ENCODE measurements around the gene SMOC2.

The SMOC2 gene

GRCh38 chr6:168581236-168581635 is 140.3 kb downstream of the SMOC2 start:
- DNase-seq: no peak

- DNase-seq: no peak
Measured at GRCh38 chr6:168581706-168582105, 140.7 kb downstream of the SMOC2 start.

GRCh38 chr6:168582571-168582981 is 141.6 kb downstream of the SMOC2 start:
- DNase-seq: no peak

- DNase-seq: no peak
Measured at GRCh38 chr6:168583126-168583525, 142.1 kb downstream of the SMOC2 start.

GRCh38 chr6:168583821-168584220 is 142.8 kb downstream of the SMOC2 start:
- no peak for DNase-seq

GRCh38 chr6:168584249-168584648 is 143.3 kb downstream of the SMOC2 start:
- no peak for DNase-seq

GRCh38 chr6:168584671-168585070 is 143.7 kb downstream of the SMOC2 start:
- no peak for DNase-seq

- DNase-seq: no peak
Measured at GRCh38 chr6:168585441-168585840, 144.5 kb downstream of the SMOC2 start.

GRCh38 chr6:168589275-168589674 is 148.3 kb downstream of the SMOC2 start:
- DNase-seq: no peak

- DNase-seq: no peak
Measured at GRCh38 chr6:168590406-168590805, 149.4 kb downstream of the SMOC2 start.

GRCh38 chr6:168596344-168596743 is 155.4 kb downstream of the SMOC2 start:
- DNase-seq: no peak

- DNase-seq: no peak
Measured at GRCh38 chr6:168597471-168597875, 156.5 kb downstream of the SMOC2 start.

- no peak for DNase-seq
Measured at GRCh38 chr6:168598251-168599117, 157.5 kb downstream of the SMOC2 start.

- DNase-seq: no peak
Measured at GRCh38 chr6:168599118-168599494, 158.1 kb downstream of the SMOC2 start.

- no peak for DNase-seq
Measured at GRCh38 chr6:168599769-168600330, 158.9 kb downstream of the SMOC2 start.

- DNase-seq: no peak
Measured at GRCh38 chr6:168600381-168600780, 159.4 kb downstream of the SMOC2 start.

- DNase-seq: no peak
Measured at GRCh38 chr6:168601111-168601510, 160.1 kb downstream of the SMOC2 start.

GRCh38 chr6:168601546-168601945 is 160.6 kb downstream of the SMOC2 start:
- no peak for DNase-seq

GRCh38 chr6:168602576-168602975 is 161.6 kb downstream of the SMOC2 start:
- DNase-seq: no peak

GRCh38 chr6:168603234-168603633 is 162.2 kb downstream of the SMOC2 start:
- DNase-seq: no peak

GRCh38 chr6:168605964-168606363 is 165.0 kb downstream of the SMOC2 start:
- DNase-seq: no peak

GRCh38 chr6:168606722-168607121 is 165.7 kb downstream of the SMOC2 start:
- DNase-seq: no peak

GRCh38 chr6:168607272-168608112 is 166.5 kb downstream of the SMOC2 start:
- no peak for DNase-seq

- no peak for DNase-seq
Measured at GRCh38 chr6:168608113-168608400, 167.1 kb downstream of the SMOC2 start.
